Endothelial cell of umbilical vein (primary cell): Measurements from ENCODE around the gene SYNPO. TPM values are rescaled to one million over a fixed set of nuclear protein-coding genes. Genes with fewer than 3 reads are reported as not detected.

Experiments
- BruUV-seq: library from RNA; stranded (reverse); fragments of 400-500 nt; replicated peaks from 2 replicates; lab custom pipeline; 2021; lab: Mats Ljungman, UMichigan
- CTCF ChIA-PET: fragments of 300-600, 350-600 bp; sonication (Branson Sonifier 250); formaldehyde crosslinking; loops from one replicate; lab custom pipeline; 2021; ENCODE audit warnings: antibody characterized with exemption, inconsistent platforms; lab: Charles Lee
- POLR2A ChIA-PET: fragments of 300-600, 350-600 bp; sonication (Branson Sonifier 250); formaldehyde crosslinking; loops from one replicate; lab custom pipeline; 2021; ENCODE audit warnings: antibody characterized with exemption, inconsistent platforms; lab: Charles Lee
- DNase-seq: peaks from one replicate; pipeline ENCODE4 v3.0.0-alpha.2; 2011; ENCODE audit warnings: low read depth, low spot score
- FAIRE-seq: peaks from 2 replicates; lab custom pipeline; 2011; peaks lifted over from hg19 to GRCh38; lab: Jason Lieb, UNC
- H2AFZ ChIP-seq: 2 replicates; pipeline ENCODE4 v1.6.0; 2012; ENCODE audit warnings: low read depth, low read length, control low read depth, inconsistent platforms
- H3K27ac ChIP-seq: 2 replicates; pipeline ENCODE4 v1.5.1; 2011; ENCODE audit warnings: low read depth, mild to moderate bottlenecking, control low read depth, low read length, moderate library complexity; ENCODE audit not compliant: insufficient read depth
- H3K27me3 ChIP-seq, 2 experiments: 2 replicates each; pipeline versions ENCODE4 v1.6.0 to v1.6.1; 2011; ENCODE audit warnings: low read length in 2 of 2, mixed read lengths in 1 of 2; ENCODE audit not compliant: control insufficient read depth in 2 of 2, insufficient read depth in 2 of 2
- H3K36me3 ChIP-seq, 2 experiments: 2 replicates in 1 of 2; 3 replicates in 1 of 2; pipeline ENCODE4 v1.5.1; 2011; ENCODE audit warnings: low read length in 2 of 2, mild to moderate bottlenecking in 1 of 2, moderate library complexity in 1 of 2; ENCODE audit not compliant: control insufficient read depth in 2 of 2, insufficient read depth in 2 of 2; ENCODE audit errors: extremely low read depth in 1 of 2
- H3K4me1 ChIP-seq: 3 replicates; pipeline ENCODE4 v1.5.1; 2011; ENCODE audit warnings: mild to moderate bottlenecking, low read length; ENCODE audit not compliant: control insufficient read depth, insufficient read depth; ENCODE audit errors: extremely low read depth
- H3K4me2 ChIP-seq: 2 replicates; pipeline ENCODE4 v1.6.1; 2011; ENCODE audit warnings: low read length, control low read depth, mixed read lengths; ENCODE audit not compliant: insufficient read depth
- H3K4me3 ChIP-seq, 3 experiments: fragments of 200-600 bp in 1 of 3; sonication (generic), shearing (Covaris generic) in 1 of 3; replicated peaks in 1 of 3; 2 replicates each; pipeline ENCODE4 v1.5.1; 2011 to 2016; ENCODE audit warnings: control low read depth in 3 of 3, low read length in 3 of 3, mild to moderate bottlenecking in 2 of 3, inconsistent platforms in 1 of 3, low read depth in 1 of 3, moderate library complexity in 1 of 3; ENCODE audit not compliant: insufficient read depth in 1 of 3
- H3K79me2 ChIP-seq: 2 replicates; pipeline ENCODE4 v1.6.0; 2012; ENCODE audit warnings: low read length, inconsistent platforms; ENCODE audit not compliant: control insufficient read depth, insufficient read depth
- H3K9ac ChIP-seq: replicated peaks from 2 replicates; pipeline ENCODE3; 2011; ENCODE audit warnings: low read length, control low read depth; ENCODE audit not compliant: insufficient read depth; ENCODE audit errors: extremely low read depth
- H3K9me1 ChIP-seq: replicated peaks from 3 replicates; pipeline ENCODE4 v1.6.0; 2011; ENCODE audit warnings: mild to moderate bottlenecking, low read length; ENCODE audit not compliant: control insufficient read depth, insufficient read depth; ENCODE audit errors: extremely low read depth
- H3K9me3 ChIP-seq: replicated peaks from 2 replicates; pipeline ENCODE4 v1.5.1; 2012; ENCODE audit warnings: low read length, inconsistent platforms; ENCODE audit not compliant: control insufficient read depth, insufficient read depth
- H4K20me1 ChIP-seq: replicated peaks from 2 replicates; pipeline ENCODE3; 2011; ENCODE audit warnings: mild to moderate bottlenecking, low read length; ENCODE audit not compliant: control insufficient read depth, insufficient read depth; ENCODE audit errors: extremely low read depth
- GATA2 ChIP-seq: IDR thresholded peaks from 2 replicates; pipeline ENCODE4 v1.7.0; 2011; ENCODE audit warnings: low read depth, mild to moderate bottlenecking, moderate library complexity, mixed read lengths, low read length; ENCODE audit not compliant: insufficient read length, insufficient read depth
- MAX ChIP-seq: IDR thresholded peaks from 2 replicates; pipeline ENCODE4 v1.6.1; 2011; ENCODE audit not compliant: insufficient read depth, insufficient read length
- MYC ChIP-seq: IDR thresholded peaks from one replicate; pipeline ENCODE4 v1.6.1; 2011; ENCODE audit warnings: mild to moderate bottlenecking, low read depth, low read length
- POLR2A ChIP-seq: IDR thresholded peaks from 2 replicates; pipeline ENCODE4 v1.6.1; 2012; ENCODE audit warnings: low read depth, mild to moderate bottlenecking, control low read depth, low read length
- POLR2AphosphoS5 ChIP-seq: IDR thresholded peaks from 2 replicates; pipeline ENCODE4 v1.6.1; 2012; ENCODE audit warnings: low read depth, mild to moderate bottlenecking, control low read depth, low read length, moderate library complexity; ENCODE audit not compliant: insufficient read depth
- dilution Hi-C: fragments of 300-500 bp; cut with MboI; formaldehyde crosslinking; loops from one replicate; pipeline ENCODE4 v1.15.0; 2019; ENCODE audit warnings: low sequenced_read_pairs; ENCODE audit not compliant: extremely low pct_ligation_motif_present
- intact Hi-C: fragments of 100-400 bp; cut with micrococcal nuclease; formaldehyde crosslinking; loops from one replicate; pipeline ENCODE4 v1.10.0; 2022
- polyA plus RNA-seq, 4 experiments: library from polyadenylated mRNA; depleted of rRNA in 3 of 4; stranded (reverse) in 3 of 4; unstranded in 1 of 4; fragments of >200 nt; gene quantifications; 2 replicates each; pipeline versions ENCODE4 v1.2.1 to v1.2.3, GENCODE V29; 2011 to 2012; ENCODE audit warnings: missing spikeins in 1 of 4
- total RNA-seq: library from RNA; stranded (reverse); gene quantifications from 2 replicates; pipeline ENCODE4 v1.2.3, GENCODE V29; 2021

The SYNPO gene
- total and polyA plus RNA-seq, 2 donors (not counting 3 experiments of a cell fraction or from before 2014, with no cell fraction given): 68.4 to 121 TPM

GRCh38 chr5:150672237-150672883 is 31.9 kb downstream of the SYNPO start:
- ChIA-PET CTCF (interaction anchor here (0.6 to 3.0 kb wide), 7 partner anchors 11 to 112 kb away, joined by 3 to 16 read pairs (median 4); partner anchors contain the start of genes MYOZ3, RBM22 and SMIM3), POLR2A (no interaction called here)
- H3K27me3 ChIP-seq: peaks cover 8 to 12% of the 10 kb centered on the region in 2 experiments
- dilution Hi-C loops (no loop called here), intact Hi-C loops (no loop called here)
- no peaks in the 10 kb centered on the region for H3K79me2 ChIP-seq
- peak; percentile 47 for DNase-seq
- peak overlapping the region; percentile 99 for H2AFZ ChIP-seq
- FAIRE-seq: peak; percentile 88
- no peaks in the 10 kb centered on the region for H3K36me3 ChIP-seq
- H3K27ac ChIP-seq: no peak overlapping the region
- no peaks in the 10 kb centered on the region for H3K9me3 ChIP-seq
- peak overlapping the region; percentile 43 to 55 (median 53) for H3K4me3 ChIP-seq
- H3K9me1 ChIP-seq: no peaks in the 10 kb centered on the region
- TF ChIP-seq MAX: no peak
- no peak for TF ChIP-seq POLR2A
- no peak for TF ChIP-seq POLR2AphosphoS5
- H3K9ac ChIP-seq: no peak overlapping the region
- BruUV-seq: no TSS peak
- H3K4me2 ChIP-seq: peak overlapping the region; percentile 65
- H4K20me1 ChIP-seq: no peaks in the 10 kb centered on the region
- peaks cover 13% of the 10 kb centered on the region for H3K4me1 ChIP-seq

GRCh38 chr5:150672884-150673275 is 32.4 kb downstream of the SYNPO start:
- Histone ChIP-seq H3K4me2 (peak overlapping the region; percentile 65), H3K27me3 (peaks cover 6 to 12% of the 10 kb centered on the region in 2 experiments), H4K20me1 (no peaks in the 10 kb centered on the region), H3K4me3 (peak overlapping the region in 2 of 3 experiments; percentile 53 to 55), H3K9me1 (no peaks in the 10 kb centered on the region), H3K36me3 (no peaks in the 10 kb centered on the region), H3K27ac (no peak overlapping the region), H3K9me3 (no peaks in the 10 kb centered on the region), H3K9ac (no peak overlapping the region), H3K4me1 (peaks cover 13% of the 10 kb centered on the region), H3K79me2 (no peaks in the 10 kb centered on the region), H2AFZ (peak overlapping the region; percentile 99)
- ChIA-PET POLR2A (no interaction called here), CTCF (interaction anchor here (0.6 to 3.0 kb wide), 7 partner anchors 10 to 113 kb away, joined by 3 to 16 read pairs (median 4); partner anchors contain the start of genes MYOZ3, RBM22 and SMIM3)
- dilution Hi-C loops: no loop called here
- DNase-seq (no peak), FAIRE-seq (no peak)
- no peak for TF ChIP-seq POLR2AphosphoS5
- TF ChIP-seq MYC: no peak
- TF ChIP-seq GATA2: no peak
- intact Hi-C loops: no loop called here
- no TSS peak for BruUV-seq
